ENCODE measurements around the gene FAM161A. TPM values are rescaled to one million over a fixed set of nuclear protein-coding genes. Genes with fewer than 3 reads are reported as not detected.
"Not testable (repeated sequence)": the region's sequence is repeated elsewhere in the genome, so short reads cannot be mapped to it uniquely, and the experiment has no call there.

FAM161A gene
- total and polyA plus RNA-seq, 7 donors, result 0.72 to 3.3 (median 2.0) TPM

- ATAC-seq, result peak in 3 of 4 donors; percentile 17 to 31 (median 25)
- intact Hi-C loops (cut with DNase I), result no loop called here
- DNase-seq, result no peak
Observed at GRCh38 chr2:61887717-61888266, 33.9 kb upstream of the FAM161A start.

DNA sequence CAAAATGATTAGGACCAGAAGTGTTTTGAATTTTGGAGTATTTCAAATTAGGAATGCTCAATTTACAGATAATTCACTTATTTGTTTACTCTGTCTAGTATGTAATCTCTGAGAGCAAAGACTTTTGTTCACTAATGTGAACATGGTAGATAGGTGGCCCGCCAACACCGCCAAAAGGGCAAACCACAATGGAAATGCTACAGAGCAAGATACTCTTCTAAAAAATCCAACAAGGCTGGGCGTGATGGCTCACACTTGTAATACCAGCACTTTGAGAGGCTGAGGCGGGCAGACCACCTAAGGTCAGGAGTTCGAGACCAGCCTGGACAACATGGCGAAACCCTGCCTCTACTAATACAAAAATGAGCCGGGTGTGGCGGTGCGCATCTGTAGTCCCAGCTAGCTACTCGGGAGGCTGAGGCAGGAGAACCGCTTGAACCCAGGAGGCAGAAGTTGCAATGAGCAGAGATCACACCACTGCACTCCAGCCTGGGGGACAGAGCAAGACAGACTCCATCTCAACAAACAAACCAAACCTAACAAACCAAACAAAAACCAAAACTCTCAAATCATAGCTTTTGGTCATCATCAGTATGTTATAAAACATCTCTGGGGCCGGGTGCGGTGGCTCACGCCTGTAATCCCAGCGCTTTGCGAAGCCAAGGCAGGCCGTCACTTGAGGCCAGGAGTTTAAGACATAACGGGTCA, 32.2 kb upstream of the FAM161A start:
- Histone ChIP-seq H3K27ac (peak overlapping the region; percentile 26), H3K36me3 (ENCODE audit: insufficient read depth in 1 of 2, low read depth in 1 of 2) (peaks cover 0 to 46% of the 10 kb centered on the region in 2 donors), H3K4me3 (peak overlapping the region; percentile 74), H3K9me3 (no peaks in the 10 kb centered on the region), H3K27me3 (ENCODE audit: insufficient read depth in 3 of 3, low read length in 2 of 3) (no peaks in the 10 kb centered on the region), H3K4me1 (peaks cover 8% of the 10 kb centered on the region)
- WGBS, 3 donors, result 87 to 92% (median 89%) methylated on average over 18 of the region's 18 CpGs
- ATAC-seq (no peak), DNase-seq (no peak)
- TF ChIP-seq, protein P1, sequence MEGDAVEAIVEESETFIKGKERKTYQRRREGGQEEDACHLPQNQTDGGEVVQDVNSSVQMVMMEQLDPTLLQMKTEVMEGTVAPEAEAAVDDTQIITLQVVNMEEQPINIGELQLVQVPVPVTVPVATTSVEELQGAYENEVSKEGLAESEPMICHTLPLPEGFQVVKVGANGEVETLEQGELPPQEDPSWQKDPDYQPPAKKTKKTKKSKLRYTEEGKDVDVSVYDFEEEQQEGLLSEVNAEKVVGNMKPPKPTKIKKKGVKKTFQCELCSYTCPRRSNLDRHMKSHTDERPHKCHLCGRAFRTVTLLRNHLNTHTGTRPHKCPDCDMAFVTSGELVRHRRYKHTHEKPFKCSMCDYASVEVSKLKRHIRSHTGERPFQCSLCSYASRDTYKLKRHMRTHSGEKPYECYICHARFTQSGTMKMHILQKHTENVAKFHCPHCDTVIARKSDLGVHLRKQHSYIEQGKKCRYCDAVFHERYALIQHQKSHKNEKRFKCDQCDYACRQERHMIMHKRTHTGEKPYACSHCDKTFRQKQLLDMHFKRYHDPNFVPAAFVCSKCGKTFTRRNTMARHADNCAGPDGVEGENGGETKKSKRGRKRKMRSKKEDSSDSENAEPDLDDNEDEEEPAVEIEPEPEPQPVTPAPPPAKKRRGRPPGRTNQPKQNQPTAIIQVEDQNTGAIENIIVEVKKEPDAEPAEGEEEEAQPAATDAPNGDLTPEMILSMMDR (IDR thresholded peaks at IDR 0.05), result no peak
- intact Hi-C loops (cut with DNase I), result no loop called here

More at GRCh38 chr2:61887717-61888266, 33.9 kb upstream of the FAM161A start:
- no peaks in the 10 kb centered on the region for H3K27me3 ChIP-seq (ENCODE audit: insufficient read depth in 3 of 3, low read length in 2 of 3)
- no peaks in the 10 kb centered on the region for H3K9me3 ChIP-seq
- TF ChIP-seq, protein P1 (IDR thresholded peaks at IDR 0.05), result no peak
- WGBS, 3 donors, result 0 to 1% (median 0%) methylated on average over 18 of the region's 18 CpGs
- peak overlapping the region; percentile 90 for H3K27ac ChIP-seq
- H3K4me3 ChIP-seq, result peak overlapping the region; percentile 74
- H3K4me1 ChIP-seq, result peaks cover 8% of the 10 kb centered on the region
- peaks cover 0 to 28% of the 10 kb centered on the region in 2 donors for H3K36me3 ChIP-seq (ENCODE audit: insufficient read depth in 1 of 2, low read depth in 1 of 2)

DNA sequence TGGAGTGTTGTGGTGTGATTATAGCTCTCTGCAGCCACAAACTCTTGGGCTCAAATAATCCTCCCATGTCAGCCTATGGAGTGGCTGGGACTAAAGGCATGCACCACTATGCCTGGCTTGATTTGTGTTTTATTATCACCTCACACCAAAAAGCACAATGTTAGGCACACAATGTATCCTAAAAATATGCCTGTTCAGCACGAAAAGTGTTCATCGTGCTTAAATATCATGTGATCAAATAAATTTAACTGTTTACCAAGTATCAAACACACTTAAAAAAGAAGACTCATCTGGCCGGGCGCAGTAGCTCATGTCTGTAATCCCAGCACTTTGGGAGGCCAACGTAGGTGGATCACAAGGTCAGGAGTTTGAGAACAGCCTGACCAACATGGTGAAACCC, 29.0 kb upstream of the FAM161A start:
- intact Hi-C loops (cut with DNase I), result no loop called here
- Histone ChIP-seq H3K9me3 (no peaks in the 10 kb centered on the region), H3K27me3 (ENCODE audit: insufficient read depth in 3 of 3, low read length in 2 of 3) (no peaks in the 10 kb centered on the region), H3K27ac (no peak overlapping the region), H3K4me1 (peaks cover 8% of the 10 kb centered on the region), H3K4me3 (no peak overlapping the region), H3K36me3 (ENCODE audit: insufficient read depth in 1 of 2, low read depth in 1 of 2) (peaks cover 11 to 78% of the 10 kb centered on the region in 2 donors)
- TF ChIP-seq, protein P1 (IDR thresholded peaks at IDR 0.05), result no peak
- no peak for ATAC-seq
- WGBS, 3 donors, result 85 to 95% (median 92%) methylated on average over 5 of the region's 5 CpGs
- no peak for DNase-seq

DNA sequence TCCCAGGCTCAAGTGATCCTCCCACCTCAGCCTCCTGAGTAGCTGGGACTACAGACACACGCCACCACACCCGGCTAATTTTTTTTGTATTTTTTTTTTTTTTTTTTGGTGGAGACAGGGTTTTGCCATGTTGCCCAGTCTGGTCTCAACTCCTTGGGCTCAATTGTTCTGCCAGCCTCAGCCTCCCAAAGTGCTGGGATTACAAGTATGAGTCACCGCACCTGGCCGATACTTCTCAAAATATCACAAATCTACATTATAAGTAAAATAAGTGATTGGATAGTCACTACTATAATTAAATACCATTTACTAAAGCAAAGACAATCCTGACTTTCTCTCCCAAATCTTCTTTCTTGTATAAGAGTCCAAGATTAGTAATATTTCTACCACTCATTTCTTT, 25.5 kb upstream of the FAM161A start:
- 94 to 99% (median 97%) methylated on average over 4 of the region's 4 CpGs for WGBS, 3 donors
- H3K4me3 ChIP-seq; H3K4me1 ChIP-seq; ATAC-seq; H3K27ac ChIP-seq; H3K9me3 ChIP-seq; H3K27me3 ChIP-seq (ENCODE audit: insufficient read depth in 3 of 3, low read length in 2 of 3); DNase-seq; intact Hi-C loops (cut with DNase I): not testable (repeated sequence)
- peaks cover 15 to 100% of the 10 kb centered on the region in 2 donors for H3K36me3 ChIP-seq (ENCODE audit: insufficient read depth in 1 of 2, low read depth in 1 of 2)

DNA sequence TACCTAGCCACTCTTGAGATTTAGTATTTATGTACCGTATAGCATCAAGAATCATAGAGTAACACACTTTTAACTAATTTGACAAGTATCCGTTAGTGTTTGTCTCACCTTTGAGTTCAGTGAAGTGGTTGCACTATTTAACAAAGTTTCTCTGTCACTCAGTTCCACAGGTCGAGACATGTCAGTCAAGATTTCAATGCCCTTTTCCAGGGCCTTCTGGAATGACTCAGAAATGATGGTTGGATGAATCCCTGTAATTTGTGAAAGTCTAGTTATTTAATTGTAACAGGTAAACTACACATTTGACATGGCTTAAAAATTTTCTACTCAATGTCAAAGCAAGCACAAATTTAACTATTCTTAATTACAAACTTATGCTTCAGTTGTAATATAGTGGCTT, 24.9 kb upstream of the FAM161A start:
- no peak overlapping the region for H3K27ac ChIP-seq
- no peak overlapping the region for H3K4me3 ChIP-seq
- DNase-seq (no peak), ATAC-seq (no peak)
- H3K4me1 ChIP-seq, result no peaks in the 10 kb centered on the region
- H3K36me3 ChIP-seq (ENCODE audit: insufficient read depth in 1 of 2, low read depth in 1 of 2), result peaks cover 15 to 100% of the 10 kb centered on the region in 2 donors
- H3K27me3 ChIP-seq (ENCODE audit: insufficient read depth in 3 of 3, low read length in 2 of 3), result no peaks in the 10 kb centered on the region
- intact Hi-C loops (cut with DNase I), result no loop called here
- TF ChIP-seq, protein P1 (IDR thresholded peaks at IDR 0.05), result no peak
- WGBS, 3 donors, result 95 to 98% (median 95%) methylated on average over 3 of the region's 3 CpGs
- no peaks in the 10 kb centered on the region for H3K9me3 ChIP-seq
